Measurements from ENCODE around the gene VPS37B.
"Not testable (repeated sequence)": the region's sequence is repeated elsewhere in the genome, so short reads cannot be mapped to it uniquely, and the experiment has no call there.

VPS37B gene

DNA sequence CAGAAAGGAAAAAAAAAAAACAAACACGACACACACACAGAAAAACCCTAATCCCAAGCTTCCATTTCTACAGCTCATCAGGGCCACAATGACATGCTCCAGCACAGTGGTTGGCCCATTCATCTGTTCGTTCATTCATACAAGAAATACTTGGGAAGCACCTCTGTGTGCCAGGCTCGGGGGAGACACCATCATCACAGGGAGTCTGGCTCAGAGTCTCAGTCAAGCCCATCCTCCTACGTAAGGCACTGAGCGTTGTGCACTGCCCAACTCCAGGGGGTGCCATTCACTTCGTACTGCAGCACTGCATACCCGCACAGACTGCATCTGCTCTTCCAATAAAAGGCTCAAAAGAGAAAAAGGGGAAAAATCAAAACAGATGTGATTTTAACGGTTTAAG is 15.3 kb downstream of the VPS37B start:
- DNase-seq, result no peak

- no peak for DNase-seq
Measured at GRCh38 chr12:122880155-122880667, 15.7 kb downstream of the VPS37B start.

DNA sequence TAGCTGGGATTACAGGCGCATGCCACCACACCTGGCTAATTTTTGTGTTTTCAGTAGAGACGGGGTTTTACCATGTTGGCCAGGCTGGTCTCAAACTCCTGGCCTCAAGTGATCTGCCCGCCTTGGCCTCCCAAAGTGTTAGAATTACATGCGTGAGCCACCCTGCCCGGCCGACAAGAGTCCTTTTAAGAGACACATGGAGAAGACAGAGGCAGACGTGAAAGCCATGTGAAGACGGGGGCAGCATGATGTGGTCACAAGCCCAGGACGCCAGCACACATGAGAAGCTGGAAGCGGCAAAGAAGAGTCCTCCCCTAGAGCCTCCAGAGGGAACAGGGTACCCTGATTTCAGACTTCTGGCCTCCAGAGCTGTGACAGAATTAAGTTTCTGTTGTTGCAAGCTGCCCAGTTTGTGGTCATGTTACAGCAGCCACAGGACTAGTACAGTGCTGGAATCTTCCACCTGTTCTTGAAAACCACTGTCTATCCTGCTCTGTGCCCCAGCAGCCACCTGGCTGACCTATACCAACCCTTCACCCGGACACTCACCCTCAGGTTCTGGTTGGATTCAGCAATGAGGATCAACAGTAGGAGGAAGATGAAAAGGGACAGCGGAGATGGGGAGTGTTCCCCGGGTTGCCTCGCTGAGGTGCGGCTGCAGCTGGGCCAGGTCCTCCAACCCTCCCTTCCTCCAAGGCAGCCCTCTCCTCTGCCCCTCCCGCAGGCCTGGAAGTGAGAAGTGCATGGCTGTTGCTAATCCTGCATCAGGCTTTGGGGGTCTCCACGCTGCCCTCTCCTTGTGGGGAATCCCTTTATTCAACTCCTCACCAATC is 16.9 kb downstream of the VPS37B start:
- DNase-seq, result no peak

- DNase-seq, result no peak
Measured at GRCh38 chr12:122876731-122877130, 19.2 kb downstream of the VPS37B start.

DNA sequence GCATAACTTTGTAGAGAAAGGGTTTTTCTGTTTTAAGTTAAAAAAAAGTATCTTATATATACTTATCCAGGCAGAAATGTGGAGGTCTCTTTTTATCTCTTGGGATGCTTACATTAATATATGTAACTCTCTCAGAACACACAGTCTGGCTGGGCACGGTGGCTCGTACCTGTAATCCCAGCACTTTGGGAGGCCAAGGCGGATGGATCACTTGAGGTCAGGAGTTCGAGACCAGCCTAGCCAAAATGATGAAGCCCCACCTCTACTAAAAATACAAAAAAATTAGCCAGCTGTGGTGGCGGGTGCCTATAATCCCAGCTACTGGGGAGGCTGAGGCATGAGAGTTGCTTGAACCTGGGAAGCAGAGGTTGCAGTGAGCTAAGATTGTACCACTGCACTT is 19.6 kb downstream of the VPS37B start:
- DNase-seq, result not testable (repeated sequence)

DNA sequence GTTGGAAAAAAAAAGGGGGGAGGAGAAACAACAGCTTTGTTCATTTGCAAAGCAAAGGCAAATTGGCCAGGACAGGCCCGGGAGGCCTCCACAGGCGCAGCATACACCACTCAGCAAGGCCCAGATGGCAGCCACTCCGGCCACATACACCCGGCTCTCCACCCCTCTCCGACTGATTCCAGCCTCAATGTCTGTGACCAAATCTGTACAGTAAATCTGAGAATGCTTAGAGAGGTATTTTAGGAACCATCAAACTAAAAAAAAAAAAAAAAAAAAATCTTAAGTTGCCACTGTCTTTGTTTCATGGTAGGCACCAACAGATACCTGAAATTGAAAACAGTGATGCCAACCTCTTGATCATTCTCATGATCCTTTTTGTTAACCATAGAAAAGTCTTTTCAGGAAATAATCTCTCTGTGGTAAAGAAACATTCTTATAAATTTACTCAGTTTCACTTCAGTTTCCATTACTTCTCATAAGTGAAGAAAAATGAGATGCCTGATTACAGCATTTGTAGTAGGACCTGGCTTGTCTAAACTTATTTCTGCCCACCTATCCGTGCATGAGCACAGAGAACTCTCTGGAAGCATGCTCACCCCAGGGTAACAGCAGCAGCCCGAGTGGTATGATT is 20.2 kb downstream of the VPS37B start:
- DNase-seq, result peak in 1 of 5 donors; percentile 36

GRCh38 chr12:122874081-122874480 is 21.8 kb downstream of the VPS37B start:
- DNase-seq, result peak in 1 of 5 donors; percentile 48

DNA sequence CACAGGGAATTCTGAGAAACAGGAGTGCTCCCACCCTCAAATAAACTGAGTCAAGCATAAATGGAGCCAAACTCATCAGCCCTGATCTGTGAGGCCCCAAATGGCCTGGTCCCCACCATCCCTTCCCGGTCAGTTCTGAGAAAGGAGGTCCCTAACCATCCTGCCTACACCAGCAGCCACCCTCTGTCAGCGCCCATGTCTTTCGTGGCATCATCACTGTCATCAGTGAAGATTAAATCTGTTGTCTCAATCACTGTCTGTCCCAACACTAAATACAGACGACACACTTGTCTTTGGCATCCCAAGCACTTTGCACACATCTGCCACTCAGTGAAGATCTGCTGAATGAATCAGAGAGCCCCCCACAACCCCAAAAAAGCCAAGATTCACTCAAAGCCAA is 22.4 kb downstream of the VPS37B start:
- no peak for DNase-seq

- DNase-seq, result no peak
Measured at GRCh38 chr12:122872815-122873361, 23.0 kb downstream of the VPS37B start.

DNA sequence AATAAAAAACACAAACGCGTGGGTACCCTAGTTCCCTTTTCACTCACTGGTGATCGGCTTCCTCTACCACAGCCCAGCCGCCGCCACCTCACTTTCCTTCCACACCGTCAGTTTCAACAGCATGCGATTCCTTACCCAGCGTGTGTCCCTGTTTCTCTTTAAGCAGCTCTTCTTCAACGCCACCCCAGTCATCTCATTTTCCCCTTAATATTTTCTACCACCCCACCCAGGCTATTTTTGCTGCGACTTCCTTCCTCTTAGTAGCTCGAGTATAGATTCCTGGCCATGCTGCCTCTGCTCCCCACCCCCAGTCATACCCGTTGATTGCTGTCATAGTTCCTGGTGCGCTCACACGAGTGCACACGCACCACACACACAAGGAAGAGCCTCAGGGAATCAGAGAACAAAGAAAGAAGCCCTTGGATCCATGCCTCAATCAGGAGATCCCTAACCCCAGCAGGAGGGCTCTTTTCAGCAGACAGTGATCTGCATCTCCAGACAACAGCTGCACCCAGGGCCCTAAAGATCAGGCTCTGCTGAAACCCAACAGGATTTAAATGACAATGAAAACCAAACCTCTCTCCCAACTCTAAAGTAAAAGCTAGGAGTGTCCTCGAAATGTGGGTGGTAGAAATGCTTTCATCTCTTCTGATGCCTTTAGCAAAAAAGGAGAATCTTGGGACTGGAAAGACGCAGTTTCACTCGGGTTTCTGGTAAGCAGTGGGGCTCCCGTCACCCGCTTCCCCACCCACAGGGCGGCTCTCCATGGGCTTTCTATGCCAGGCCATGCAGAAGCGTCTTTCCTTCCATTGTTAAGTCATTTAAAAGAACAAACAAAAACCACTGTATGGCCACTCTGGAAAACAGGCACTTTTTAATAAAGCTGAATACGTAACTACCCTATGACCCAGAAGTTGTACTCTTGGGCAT is 23.8 kb downstream of the VPS37B start:
- no peak for DNase-seq

- DNase-seq, result no peak
Measured at GRCh38 chr12:122870867-122871664, 24.9 kb downstream of the VPS37B start.

GRCh38 chr12:122870163-122870842 is 25.6 kb downstream of the VPS37B start:
- DNase-seq, result no peak

DNA sequence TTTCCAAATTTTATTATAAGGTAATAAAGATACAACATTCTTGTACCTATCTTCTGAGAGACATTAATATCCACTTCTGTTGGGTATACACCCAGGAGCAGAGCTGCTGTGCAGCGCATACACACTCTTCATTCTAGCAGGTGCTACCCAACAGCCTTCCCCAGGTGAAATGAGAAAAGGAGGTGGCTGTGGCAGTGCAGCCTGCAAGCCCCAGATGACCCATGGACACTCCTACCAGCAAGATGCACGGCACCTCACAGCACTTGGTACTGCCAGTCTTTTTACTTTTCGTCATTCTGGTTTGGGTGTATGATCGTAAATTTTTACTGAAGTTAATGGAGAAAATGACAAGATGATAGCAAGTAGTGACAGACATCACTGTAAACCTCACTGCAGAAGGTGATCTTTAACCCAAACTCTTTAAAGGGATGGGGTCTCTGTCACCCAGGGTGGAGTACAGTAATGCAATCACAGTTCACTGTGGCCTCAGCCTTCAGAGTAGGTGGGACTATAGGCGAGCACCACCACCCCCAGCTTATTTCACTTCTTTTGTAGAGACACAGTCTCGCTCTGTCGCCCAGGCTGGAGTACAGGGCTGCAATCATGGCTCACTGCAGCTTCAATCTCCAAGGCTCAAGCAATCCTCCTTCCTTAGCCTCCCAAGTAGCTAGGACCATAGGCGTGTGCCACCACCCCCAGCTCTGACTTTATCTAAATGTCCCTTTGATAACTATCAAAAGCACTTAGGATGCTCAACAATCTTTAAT is 26.5 kb downstream of the VPS37B start:
- no peak for DNase-seq

GRCh38 chr12:122868471-122869177 is 27.3 kb downstream of the VPS37B start:
- no peak for DNase-seq

- no peak for DNase-seq
Measured at GRCh38 chr12:122867691-122868461, 28.0 kb downstream of the VPS37B start.

GRCh38 chr12:122866950-122867607 is 28.8 kb downstream of the VPS37B start:
- no peak for DNase-seq

GRCh38 chr12:122866379-122866778 is 29.5 kb downstream of the VPS37B start:
- DNase-seq, result no peak
